HFFc6 (cell line): Measurements from ENCODE around the gene CDC42BPA. TPM values are rescaled to one million over a fixed set of nuclear protein-coding genes. Genes with fewer than 3 reads are reported as not detected.
A peak's percentile ranks its signal among the peaks of the same experiment; 100 is the strongest.
"Not testable (repeated sequence)": the region's sequence is repeated elsewhere in the genome, so short reads cannot be mapped to it uniquely, and the experiment has no call there.

Experiments
- DNase-seq: peaks from one replicate; pipeline ENCODE4 v3.0.0-alpha.2; 2018
- H3K27ac Mint-ChIP-seq: 2 replicates; pipeline ENCODE4 v1.8.0; 2020; ENCODE audit warnings: mild to moderate bottlenecking, mixed read lengths
- H3K27me3 Mint-ChIP-seq: 2 replicates; pipeline ENCODE4 v1.8.0; 2021; ENCODE audit warnings: mild to moderate bottlenecking, moderate library complexity, mixed read lengths; ENCODE audit not compliant: insufficient read depth
- H3K36me3 Mint-ChIP-seq: 2 replicates; pipeline ENCODE4 v1.8.0; 2021; ENCODE audit warnings: low read depth, mixed read lengths
- H3K4me1 Mint-ChIP-seq: 2 replicates; pipeline ENCODE4 v1.8.0; 2020; ENCODE audit warnings: low read depth, mixed read lengths
- H3K4me3 Mint-ChIP-seq: 2 replicates; pipeline ENCODE4 v1.8.0; 2020; ENCODE audit warnings: mild to moderate bottlenecking, moderate library complexity, mixed read lengths
- H3K9me3 Mint-ChIP-seq: 2 replicates; pipeline ENCODE4 v1.8.0; 2020; ENCODE audit warnings: mild to moderate bottlenecking, mixed read lengths
- total RNA-seq, 6 experiments: library from RNA; stranded (reverse); fragmentation: NEBNext Ultra II Directional; extraction: Animal tissue kit (Norgen Biotek cat#: 25700); gene quantifications; 2 replicates in 1 of 6; 3 replicates in 5 of 6; pipeline ENCODE4 v1.2.3, GENCODE V29; 2021
- TF ChIP-seq, protein P1 (sequence below): fragments of 200-600 bp; sonication (generic); IDR thresholded peaks from 2 replicates; pipeline ENCODE4 v1.5.0; 2021; ENCODE audit warnings: antibody characterized with exemption, mild to moderate bottlenecking

CDC42BPA gene
- total RNA-seq, 6 experiments from 2014 or later = 32.8 to 37.8 (median 35.8) TPM

DNA sequence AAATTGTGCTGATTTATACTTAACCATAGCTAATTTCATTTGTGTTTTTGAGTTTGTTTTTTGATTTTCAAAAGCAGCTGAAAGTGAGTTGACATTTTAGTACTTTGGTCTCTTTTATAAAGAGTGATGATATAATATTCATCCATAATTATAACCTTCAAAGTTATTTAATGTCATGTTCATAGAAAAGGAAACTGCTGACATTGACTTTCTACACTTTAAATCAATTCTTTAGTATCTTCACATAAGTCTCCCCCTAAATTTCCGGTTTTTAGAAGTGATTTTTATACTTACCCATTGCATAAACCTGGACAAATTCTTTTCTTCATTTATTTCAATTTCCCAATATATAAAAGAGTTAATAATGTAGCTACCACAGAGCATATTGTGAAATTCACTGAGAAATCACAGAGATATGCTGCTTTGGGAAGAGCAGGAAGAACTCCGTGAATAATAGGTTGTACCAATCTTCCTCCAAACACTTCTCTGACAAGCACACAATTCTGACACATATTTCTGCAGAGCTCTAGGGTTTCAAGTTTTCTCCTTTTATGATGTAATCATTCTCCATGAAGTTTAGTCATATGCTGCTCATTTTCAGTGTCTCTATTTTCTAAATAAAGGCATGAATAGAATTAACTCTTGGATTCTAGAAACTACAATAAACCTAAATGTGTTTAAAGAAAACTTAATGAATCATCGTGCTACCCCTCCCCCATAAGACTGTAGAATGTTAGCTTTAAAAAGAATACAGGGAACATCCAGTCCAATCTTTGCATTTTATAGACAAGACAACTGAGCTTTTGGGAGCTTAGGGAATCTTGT is 25.6 kb upstream of the CDC42BPA start:
- peak overlapping the region; percentile 66 for H3K27ac Mint-ChIP-seq
- peaks cover 21% of the 10 kb centered on the region for H3K4me1 Mint-ChIP-seq
- DNase-seq = peak; percentile 91
- no peaks in the 10 kb centered on the region; the same call in 1 of the 2 replicates for H3K27me3 Mint-ChIP-seq
- peaks cover 6% of the 10 kb centered on the region; the same call in 1 of the 2 replicates for H3K9me3 Mint-ChIP-seq
- peak overlapping the region; percentile 33 for H3K4me3 Mint-ChIP-seq
- TF ChIP-seq, protein P1, sequence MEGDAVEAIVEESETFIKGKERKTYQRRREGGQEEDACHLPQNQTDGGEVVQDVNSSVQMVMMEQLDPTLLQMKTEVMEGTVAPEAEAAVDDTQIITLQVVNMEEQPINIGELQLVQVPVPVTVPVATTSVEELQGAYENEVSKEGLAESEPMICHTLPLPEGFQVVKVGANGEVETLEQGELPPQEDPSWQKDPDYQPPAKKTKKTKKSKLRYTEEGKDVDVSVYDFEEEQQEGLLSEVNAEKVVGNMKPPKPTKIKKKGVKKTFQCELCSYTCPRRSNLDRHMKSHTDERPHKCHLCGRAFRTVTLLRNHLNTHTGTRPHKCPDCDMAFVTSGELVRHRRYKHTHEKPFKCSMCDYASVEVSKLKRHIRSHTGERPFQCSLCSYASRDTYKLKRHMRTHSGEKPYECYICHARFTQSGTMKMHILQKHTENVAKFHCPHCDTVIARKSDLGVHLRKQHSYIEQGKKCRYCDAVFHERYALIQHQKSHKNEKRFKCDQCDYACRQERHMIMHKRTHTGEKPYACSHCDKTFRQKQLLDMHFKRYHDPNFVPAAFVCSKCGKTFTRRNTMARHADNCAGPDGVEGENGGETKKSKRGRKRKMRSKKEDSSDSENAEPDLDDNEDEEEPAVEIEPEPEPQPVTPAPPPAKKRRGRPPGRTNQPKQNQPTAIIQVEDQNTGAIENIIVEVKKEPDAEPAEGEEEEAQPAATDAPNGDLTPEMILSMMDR = no peak
- H3K36me3 Mint-ChIP-seq = peaks cover 7% of the 10 kb centered on the region; the same call in 1 of the 2 replicates

DNA sequence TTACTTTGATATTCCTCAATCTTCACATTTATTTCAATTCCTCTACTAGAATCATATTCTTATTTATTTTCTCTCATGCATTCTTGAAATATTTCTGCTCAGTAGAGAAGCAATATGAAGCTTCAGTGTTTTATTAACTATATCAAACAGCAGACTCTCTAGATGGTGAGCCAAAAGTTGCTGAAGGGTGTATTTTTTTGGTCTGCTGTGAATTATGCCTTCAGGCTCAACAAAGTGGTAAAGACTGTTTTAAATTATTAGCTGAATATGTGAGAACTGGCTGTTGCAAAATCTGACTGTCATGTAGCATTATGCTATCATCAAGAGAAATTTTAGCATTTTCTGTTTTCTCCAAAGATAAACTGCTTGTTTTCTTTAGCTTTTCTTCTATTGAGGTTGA is 24.9 kb upstream of the CDC42BPA start:
- Mint-ChIP-seq H3K4me3 (no peak overlapping the region), H3K27me3 (no peaks in the 10 kb centered on the region; the same call in 1 of the 2 replicates), H3K36me3 (peaks cover 7% of the 10 kb centered on the region; the same call in 1 of the 2 replicates), H3K9me3 (peaks cover 6% of the 10 kb centered on the region; the same call in 1 of the 2 replicates), H3K27ac (no peak overlapping the region), H3K4me1 (peaks cover 21% of the 10 kb centered on the region)
- TF ChIP-seq, protein P1 = no peak
- peak; percentile 8 for DNase-seq

DNA sequence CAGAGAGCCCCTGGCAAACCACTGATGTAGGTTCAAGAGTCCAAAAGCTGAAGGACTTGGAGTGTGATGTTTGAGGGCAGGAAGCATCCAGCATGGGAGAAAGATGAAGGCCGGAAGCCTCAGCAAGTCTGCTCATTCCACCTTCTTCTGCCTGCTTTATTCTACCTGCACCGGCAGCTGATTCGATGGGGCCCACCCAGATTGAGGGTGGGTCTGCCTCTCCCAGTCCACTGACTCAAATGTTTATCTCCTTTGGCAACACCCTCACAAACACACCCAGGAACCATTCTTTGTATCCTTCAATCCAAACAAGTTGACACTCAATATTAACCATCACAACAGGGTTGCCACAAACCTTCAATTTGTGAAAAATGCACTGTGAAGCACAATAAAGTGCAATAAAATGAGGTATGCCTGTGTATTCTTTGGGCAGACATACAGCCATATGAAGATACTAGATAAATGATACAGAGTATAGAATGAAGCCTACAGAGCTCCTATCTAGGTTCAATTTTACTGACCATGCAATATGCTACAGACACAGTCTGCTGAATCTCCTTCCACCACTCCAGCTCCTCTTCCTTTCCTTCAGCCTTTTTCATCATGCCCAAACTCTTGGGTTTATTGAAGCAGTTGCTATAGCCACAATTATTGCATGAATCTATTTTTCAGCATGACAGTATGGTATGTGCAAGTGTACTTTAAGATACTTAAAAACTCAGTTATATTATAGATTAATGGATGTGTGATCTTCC is 24.0 kb upstream of the CDC42BPA start:
- peaks cover 21% of the 10 kb centered on the region for H3K4me1 Mint-ChIP-seq
- H3K4me3 Mint-ChIP-seq = no peak overlapping the region
- no peak overlapping the region for H3K27ac Mint-ChIP-seq
- peaks cover 7% of the 10 kb centered on the region; the same call in 1 of the 2 replicates for H3K36me3 Mint-ChIP-seq
- no peak for DNase-seq
- TF ChIP-seq, protein P1 = no peak
- peaks cover 6% of the 10 kb centered on the region; the same call in 1 of the 2 replicates for H3K9me3 Mint-ChIP-seq
- H3K27me3 Mint-ChIP-seq = no peaks in the 10 kb centered on the region

DNA sequence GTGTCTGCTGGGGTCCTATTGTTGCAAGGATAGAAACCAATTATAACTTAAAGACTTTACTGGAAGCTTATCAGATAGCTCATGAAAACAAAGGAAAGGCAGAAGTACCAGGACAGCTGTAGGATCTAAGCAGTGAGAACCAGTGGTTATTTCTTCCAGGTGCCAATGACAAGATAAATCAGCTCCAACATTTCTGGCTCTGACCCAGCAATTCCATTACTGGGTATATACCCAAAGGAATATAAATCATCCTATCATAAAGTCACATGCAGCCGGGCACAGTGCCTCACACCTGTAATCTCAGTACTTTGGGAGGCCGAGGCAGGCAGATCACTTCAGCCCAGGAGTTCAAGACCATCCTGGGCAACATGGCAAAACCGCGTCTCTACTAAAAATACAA is 17.8 kb upstream of the CDC42BPA start:
- H3K36me3 Mint-ChIP-seq = peaks cover 12% of the 10 kb centered on the region
- H3K27me3 Mint-ChIP-seq, H3K4me3 Mint-ChIP-seq, H3K4me1 Mint-ChIP-seq, H3K27ac Mint-ChIP-seq, DNase-seq: not testable (repeated sequence)
- peaks cover 14% of the 10 kb centered on the region for H3K9me3 Mint-ChIP-seq

DNA sequence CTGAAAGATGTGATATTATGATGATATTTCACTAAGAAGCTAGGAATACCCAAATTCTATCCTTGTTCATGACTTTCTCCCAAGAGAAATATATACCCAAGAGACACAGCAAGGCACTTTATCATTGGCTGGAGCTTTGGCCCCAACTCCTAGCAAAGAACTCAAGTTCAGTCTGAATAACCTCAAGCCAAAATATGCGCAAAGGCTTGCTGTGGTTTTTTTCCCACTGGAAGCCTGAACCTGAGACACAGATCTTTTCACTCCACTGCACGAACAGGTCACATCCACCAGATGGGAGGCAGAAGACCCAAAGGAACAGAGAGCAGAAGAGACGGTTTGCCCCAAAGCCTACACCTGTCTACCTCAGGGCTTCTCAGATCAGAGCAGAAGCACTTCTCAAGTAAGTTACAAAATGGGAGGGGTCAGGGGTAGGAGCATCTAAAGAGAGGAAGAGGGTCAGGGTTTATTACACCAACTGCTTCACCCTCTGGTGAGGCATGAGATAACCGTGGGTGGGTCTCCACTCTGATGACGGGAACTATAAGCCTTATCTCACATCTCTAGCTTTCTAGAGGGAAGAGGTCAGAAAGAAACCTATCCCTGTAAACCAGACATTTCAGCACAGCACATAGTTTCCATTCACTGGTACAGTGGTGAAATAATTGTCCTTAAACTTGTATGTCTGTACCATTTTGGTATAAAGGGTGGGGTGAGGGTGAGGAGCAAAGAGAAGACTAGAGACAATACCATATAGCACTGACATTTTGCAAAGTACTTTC is 17.1 kb upstream of the CDC42BPA start:
- no peaks in the 10 kb centered on the region for H3K4me1 Mint-ChIP-seq
- peaks cover 12% of the 10 kb centered on the region for H3K36me3 Mint-ChIP-seq
- DNase-seq = no peak
- H3K27me3 Mint-ChIP-seq = no peaks in the 10 kb centered on the region
- TF ChIP-seq, protein P1 = no peak
- no peak overlapping the region for H3K27ac Mint-ChIP-seq
- no peak overlapping the region for H3K4me3 Mint-ChIP-seq
- H3K9me3 Mint-ChIP-seq = peaks cover 14% of the 10 kb centered on the region
